ENCODE results near the gene KCNH5.

- TF ChIP-seq, protein P1, sequence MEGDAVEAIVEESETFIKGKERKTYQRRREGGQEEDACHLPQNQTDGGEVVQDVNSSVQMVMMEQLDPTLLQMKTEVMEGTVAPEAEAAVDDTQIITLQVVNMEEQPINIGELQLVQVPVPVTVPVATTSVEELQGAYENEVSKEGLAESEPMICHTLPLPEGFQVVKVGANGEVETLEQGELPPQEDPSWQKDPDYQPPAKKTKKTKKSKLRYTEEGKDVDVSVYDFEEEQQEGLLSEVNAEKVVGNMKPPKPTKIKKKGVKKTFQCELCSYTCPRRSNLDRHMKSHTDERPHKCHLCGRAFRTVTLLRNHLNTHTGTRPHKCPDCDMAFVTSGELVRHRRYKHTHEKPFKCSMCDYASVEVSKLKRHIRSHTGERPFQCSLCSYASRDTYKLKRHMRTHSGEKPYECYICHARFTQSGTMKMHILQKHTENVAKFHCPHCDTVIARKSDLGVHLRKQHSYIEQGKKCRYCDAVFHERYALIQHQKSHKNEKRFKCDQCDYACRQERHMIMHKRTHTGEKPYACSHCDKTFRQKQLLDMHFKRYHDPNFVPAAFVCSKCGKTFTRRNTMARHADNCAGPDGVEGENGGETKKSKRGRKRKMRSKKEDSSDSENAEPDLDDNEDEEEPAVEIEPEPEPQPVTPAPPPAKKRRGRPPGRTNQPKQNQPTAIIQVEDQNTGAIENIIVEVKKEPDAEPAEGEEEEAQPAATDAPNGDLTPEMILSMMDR (IDR thresholded peaks at IDR 0.05; ENCODE audit: low read length), result no peak
- TF ChIP-seq EZH2 (optimal IDR thresholded peaks at IDR 0.05; ENCODE audit: low read depth, low read length), result no peak
- no peak for TF ChIP-seq EZH2phosphoT487 (IDR thresholded peaks at IDR 0.05; ENCODE audit: low read length)
Observed at GRCh38 chr14:63011623-63012022, 33.6 kb downstream of the KCNH5 start.

Measured in MM.1S (cell line).